ENCODE measurements around the gene HCK.

- no peak for TF ChIP-seq EZH2 (IDR thresholded peaks at IDR 0.05)
- TF ChIP-seq POLR2AphosphoS5 (IDR thresholded peaks at IDR 0.05; ENCODE audit: borderline replicate concordance, low read depth, low read length), result no peak
Observed at GRCh38 chr20:32132911-32133549, 81.0 kb downstream of the HCK start.
